Measurements from ENCODE around the gene PCP4. TPM values are rescaled to one million over a fixed set of nuclear protein-coding genes. Genes with fewer than 3 reads are reported as not detected.

The PCP4 gene
- polyA plus RNA-seq, 5 donors = 4.6 to 14.3 (median 10.3) TPM

DNA sequence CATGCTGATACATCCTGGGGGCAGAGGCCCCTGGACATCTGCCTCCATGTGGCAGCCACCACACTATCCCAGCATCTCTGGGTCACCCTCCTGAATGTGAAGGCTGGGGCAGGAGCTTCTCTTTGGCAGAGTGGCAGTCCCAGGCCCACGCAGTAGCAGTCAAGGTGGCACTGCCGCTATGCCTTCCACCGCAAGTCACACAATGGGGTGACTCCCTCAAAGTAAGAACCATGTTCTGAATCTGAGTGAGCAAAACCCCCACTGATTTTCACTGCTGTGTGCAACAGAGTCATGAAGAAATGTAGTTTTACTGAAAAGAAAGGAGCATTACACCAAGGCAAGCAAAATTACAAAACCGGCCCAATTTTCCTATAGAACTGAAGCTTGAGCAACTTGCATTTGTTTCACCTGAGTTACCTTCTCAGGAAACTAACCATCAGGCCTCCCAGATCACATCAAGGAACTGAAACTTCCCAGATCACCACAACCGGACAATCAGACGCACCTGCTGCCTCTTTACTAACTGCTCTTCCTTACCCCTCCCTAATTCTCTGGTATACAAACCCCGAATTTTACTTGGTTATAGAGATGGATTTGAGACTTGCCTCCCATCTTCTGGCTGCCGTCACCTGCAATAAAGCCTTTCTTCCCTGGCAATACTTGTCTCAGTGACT lies 102.6 kb downstream of the PCP4 start:
- no peak for DNase-seq

DNA sequence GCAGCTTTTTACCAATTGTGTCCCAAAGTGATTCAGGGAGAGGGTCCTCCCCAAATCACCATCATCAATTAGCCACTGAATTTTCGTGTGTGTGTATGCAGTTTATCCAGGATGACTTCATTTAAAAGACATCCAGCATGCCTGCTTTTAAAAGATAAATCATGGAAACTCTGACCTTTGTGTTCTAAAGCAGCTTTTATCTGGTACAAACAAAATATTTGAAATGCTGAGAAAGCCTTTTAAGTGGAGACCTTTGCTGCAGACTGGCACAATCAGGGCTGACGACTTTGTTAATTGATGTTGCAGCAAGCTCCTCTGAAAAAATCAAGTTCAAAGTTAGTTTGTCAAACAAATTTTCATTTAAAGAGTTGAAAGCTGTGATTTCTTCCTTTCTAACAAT lies 104.7 kb downstream of the PCP4 start:
- DNase-seq = no peak

DNA sequence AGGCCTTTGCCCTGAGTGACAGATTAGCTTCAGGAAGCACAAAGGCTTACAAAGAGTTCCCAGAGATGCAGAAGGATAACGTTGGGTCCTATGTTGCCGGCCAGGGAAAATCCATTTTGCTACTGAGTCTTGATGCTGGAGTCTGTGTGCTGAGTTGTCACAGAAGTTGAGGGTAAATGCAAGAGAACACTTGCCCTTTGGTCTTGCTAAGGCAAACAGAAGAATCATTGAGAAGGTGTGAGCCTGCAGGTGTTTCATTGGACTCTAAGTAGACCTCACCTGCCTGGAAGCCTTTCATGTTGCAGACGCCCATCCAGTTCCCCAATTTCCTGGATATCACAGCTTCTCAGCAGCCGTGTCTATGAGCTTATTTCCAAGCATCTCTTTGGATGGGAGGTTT lies 105.2 kb downstream of the PCP4 start:
- DNase-seq = no peak

DNA sequence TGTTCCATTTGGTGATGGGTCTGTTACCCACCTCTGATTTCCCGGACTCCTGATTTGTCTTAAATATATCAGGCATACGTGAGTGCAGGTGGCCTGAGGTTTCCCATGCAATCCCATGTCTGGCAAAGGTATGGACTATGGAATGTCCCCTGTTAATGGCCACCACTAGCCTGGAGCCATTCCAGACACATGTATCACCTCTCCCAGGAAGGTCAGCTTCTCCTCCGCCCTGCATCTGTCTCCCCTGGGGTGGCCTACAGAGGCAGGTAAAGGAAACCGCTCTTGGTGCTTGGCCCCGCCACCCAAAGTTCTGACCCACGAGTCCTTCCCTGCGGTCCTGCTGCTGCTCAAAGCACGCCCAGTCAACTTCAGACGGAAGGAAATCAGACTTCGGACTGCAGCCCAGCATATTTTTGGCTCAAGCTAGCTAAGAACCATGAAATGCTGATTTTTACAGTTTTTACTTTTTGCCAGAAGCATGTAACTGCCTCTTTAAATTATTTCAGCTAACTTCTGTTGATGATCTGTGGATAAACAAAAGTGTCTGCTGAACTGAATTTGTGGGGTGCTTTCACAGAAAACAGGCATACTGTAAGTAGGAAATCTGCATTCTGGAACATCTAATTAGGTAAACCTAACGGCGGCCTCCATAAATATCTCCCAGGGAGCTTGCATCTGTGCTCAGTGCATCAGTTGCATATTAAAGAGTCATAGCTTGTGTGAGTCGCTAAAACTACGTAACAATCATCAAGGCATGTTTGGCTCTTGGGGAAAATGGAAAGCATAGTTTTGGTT lies 105.9 kb downstream of the PCP4 start:
- no peak for DNase-seq

DNA sequence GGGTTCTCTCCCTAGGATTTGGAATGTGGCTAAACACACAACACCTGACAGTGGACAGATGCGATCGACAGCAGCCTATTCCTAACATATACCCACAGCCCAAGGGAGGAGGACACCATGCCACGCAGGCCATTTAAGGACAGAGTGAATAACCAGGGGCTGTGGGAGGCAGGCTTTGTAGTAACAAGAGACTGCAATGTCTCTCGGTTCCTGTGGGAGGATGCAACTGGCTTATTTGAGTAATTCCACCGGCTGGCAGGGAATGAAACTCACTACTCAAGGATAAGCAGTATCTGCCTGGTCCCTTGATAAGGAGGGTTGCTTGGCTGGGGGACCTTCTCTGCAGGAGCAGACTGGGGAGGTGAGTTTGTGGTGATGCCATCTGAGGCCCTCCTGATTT lies 109.6 kb downstream of the PCP4 start:
- DNase-seq = no peak

Other genes with a start within 250 kb of the PCP4 start
- gene IGSF5, start 122.3 kb upstream of the PCP4 start, polyA plus RNA-seq (ENCODE audit: insufficient read depth in 1 of 5, insufficient read length in 5 of 5, low replicate concordance in 1 of 5) = under 1 TPM; 0.25 to 0.56 (median 0.48) TPM